ENCODE results near the gene SCN2A. TPM values are rescaled to one million over a fixed set of nuclear protein-coding genes. Genes with fewer than 3 reads are reported as not detected.
A peak's percentile ranks its signal among the peaks of the same experiment; 100 is the strongest.

Gene SCN2A
- total and polyA plus RNA-seq, 2 donors (not counting 3 experiments of a cell fraction or from before 2014, with no cell fraction given): not detected

DNA sequence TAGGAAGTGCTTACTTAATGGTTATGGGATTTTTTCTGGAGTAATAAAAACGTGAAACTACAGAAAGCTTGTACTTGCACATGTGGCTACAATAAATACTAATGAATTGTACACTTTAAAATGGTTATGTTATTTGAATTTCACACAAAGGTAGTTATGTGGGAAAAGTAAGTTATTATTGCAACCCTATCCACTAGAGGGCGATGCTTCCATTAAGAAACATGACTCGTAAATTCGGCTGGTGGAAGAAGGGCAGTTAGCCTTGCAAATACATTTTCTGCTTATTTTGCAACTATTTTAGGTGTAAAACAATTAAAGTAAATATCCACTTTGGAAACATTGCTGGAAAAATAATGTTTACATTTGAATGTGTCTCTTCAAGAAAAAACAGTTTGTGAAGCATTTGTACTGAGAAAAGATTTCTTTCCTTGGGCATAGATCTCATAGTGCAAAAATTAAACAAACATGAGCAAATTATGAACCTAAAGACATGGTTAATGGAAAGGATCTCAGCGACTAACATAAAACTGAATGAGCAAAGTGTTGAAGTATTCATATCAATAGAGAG is 162.2 kb downstream of the SCN2A start:
- CTCF ChIA-PET: interaction anchor here (1.1 to 2.1 kb wide), 5 partner anchors 10 to 473 kb away, joined by 3 to 48 read pairs (median 7); no protein-coding TSS in a partner anchor

DNA sequence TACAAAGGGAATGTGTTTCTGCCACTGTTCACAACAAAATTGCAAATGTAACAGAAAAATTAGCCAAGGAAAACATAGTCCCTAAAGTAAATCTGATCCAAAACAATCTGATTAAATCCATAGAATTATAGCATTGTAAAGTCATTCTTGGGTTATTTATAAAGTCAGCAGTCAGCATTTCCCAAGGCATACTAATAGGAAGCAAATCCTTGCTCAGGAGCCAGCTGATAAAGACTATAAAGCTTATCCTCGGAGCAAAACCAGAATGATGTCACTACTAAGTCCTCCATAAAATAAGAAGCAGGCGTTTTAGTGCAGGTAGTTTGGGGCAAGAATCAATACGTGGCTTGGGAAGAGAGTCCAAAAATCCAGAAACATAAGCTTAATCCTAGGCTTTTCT is 162.9 kb downstream of the SCN2A start:
- Histone ChIP-seq H3K9ac (replicated peaks; ENCODE audit: extremely low read depth, insufficient read depth, low read length) (no peak overlapping the region), H3K27me3 (ENCODE audit: control insufficient read depth in 2 of 2, insufficient read depth in 2 of 2, low read length in 2 of 2) (peaks cover 22 to 30% of the 10 kb centered on the region in 2 experiments), H4K20me1 (replicated peaks; ENCODE audit: control insufficient read depth, extremely low read depth, insufficient read depth, low read length) (no peaks in the 10 kb centered on the region), H3K79me2 (ENCODE audit: control insufficient read depth, insufficient read depth, low read length) (no peaks in the 10 kb centered on the region), H3K36me3 (ENCODE audit: control insufficient read depth in 2 of 2, extremely low read depth in 1 of 2, insufficient read depth in 2 of 2, low read length in 2 of 2) (no peaks in the 10 kb centered on the region), H3K9me3 (replicated peaks; ENCODE audit: control insufficient read depth, insufficient read depth, low read length) (no peaks in the 10 kb centered on the region), H3K27ac (ENCODE audit: insufficient read depth, low read depth, low read length) (no peak overlapping the region), H3K4me1 (ENCODE audit: control insufficient read depth, extremely low read depth, insufficient read depth, low read length) (no peaks in the 10 kb centered on the region), H3K4me2 (ENCODE audit: insufficient read depth, low read length) (no peak overlapping the region), H3K4me3 (replicated peaks in 1 of 3; ENCODE audit: insufficient read depth in 1 of 3, low read depth in 1 of 3, low read length in 3 of 3) (no peak overlapping the region), H2AFZ (ENCODE audit: low read depth, low read length) (no peak overlapping the region), H3K9me1 (replicated peaks; ENCODE audit: control insufficient read depth, extremely low read depth, insufficient read depth, low read length) (no peaks in the 10 kb centered on the region)
- POLR2A ChIA-PET: no interaction called here
- no TSS peak for BruUV-seq (replicated peaks)
- intact Hi-C loops (cut with micrococcal nuclease) (loop anchor here (2.0 to 5.0 kb wide), 2 partner anchors 163 to 410 kb away; partner anchors contain the start of gene SCN2A), dilution Hi-C loops (cut with MboI; ENCODE audit: extremely low pct_ligation_motif_present, low sequenced_read_pairs) (no loop called here)
- no peak for TF ChIP-seq MYC (IDR thresholded peaks at IDR 0.05; ENCODE audit: low read depth, low read length)
- TF ChIP-seq, protein P1, sequence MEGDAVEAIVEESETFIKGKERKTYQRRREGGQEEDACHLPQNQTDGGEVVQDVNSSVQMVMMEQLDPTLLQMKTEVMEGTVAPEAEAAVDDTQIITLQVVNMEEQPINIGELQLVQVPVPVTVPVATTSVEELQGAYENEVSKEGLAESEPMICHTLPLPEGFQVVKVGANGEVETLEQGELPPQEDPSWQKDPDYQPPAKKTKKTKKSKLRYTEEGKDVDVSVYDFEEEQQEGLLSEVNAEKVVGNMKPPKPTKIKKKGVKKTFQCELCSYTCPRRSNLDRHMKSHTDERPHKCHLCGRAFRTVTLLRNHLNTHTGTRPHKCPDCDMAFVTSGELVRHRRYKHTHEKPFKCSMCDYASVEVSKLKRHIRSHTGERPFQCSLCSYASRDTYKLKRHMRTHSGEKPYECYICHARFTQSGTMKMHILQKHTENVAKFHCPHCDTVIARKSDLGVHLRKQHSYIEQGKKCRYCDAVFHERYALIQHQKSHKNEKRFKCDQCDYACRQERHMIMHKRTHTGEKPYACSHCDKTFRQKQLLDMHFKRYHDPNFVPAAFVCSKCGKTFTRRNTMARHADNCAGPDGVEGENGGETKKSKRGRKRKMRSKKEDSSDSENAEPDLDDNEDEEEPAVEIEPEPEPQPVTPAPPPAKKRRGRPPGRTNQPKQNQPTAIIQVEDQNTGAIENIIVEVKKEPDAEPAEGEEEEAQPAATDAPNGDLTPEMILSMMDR (IDR thresholded peaks at IDR 0.05; ENCODE audit: extremely low read depth in 1 of 2, insufficient read depth in 1 of 2, low read depth in 1 of 2, low read length in 2 of 2): no peak
- DNase-seq (ENCODE audit: low read depth, low spot score) (peak; percentile 46), FAIRE-seq (no peak)
- CTCF ChIA-PET: interaction anchor here (0.6 to 2.5 kb wide), 10 partner anchors 11 to 726 kb away, joined by 3 to 48 read pairs (median 6); partner anchors contain the start of gene SCN1A

More for the DNA sequence above, 162.2 kb downstream of the SCN2A start:
- no TSS peak for BruUV-seq (replicated peaks)
- Histone ChIP-seq H3K27me3 (ENCODE audit: control insufficient read depth in 2 of 2, insufficient read depth in 2 of 2, low read length in 2 of 2) (peaks cover 22 to 30% of the 10 kb centered on the region in 2 experiments), H3K9me3 (replicated peaks; ENCODE audit: control insufficient read depth, insufficient read depth, low read length) (no peaks in the 10 kb centered on the region), H3K4me2 (ENCODE audit: insufficient read depth, low read length) (no peak overlapping the region), H3K9me1 (replicated peaks; ENCODE audit: control insufficient read depth, extremely low read depth, insufficient read depth, low read length) (no peaks in the 10 kb centered on the region), H3K4me1 (ENCODE audit: control insufficient read depth, extremely low read depth, insufficient read depth, low read length) (no peaks in the 10 kb centered on the region), H2AFZ (ENCODE audit: low read depth, low read length) (no peak overlapping the region), H4K20me1 (replicated peaks; ENCODE audit: control insufficient read depth, extremely low read depth, insufficient read depth, low read length) (no peaks in the 10 kb centered on the region), H3K27ac (ENCODE audit: insufficient read depth, low read depth, low read length) (no peak overlapping the region), H3K4me3 (replicated peaks in 1 of 3; ENCODE audit: insufficient read depth in 1 of 3, low read depth in 1 of 3, low read length in 3 of 3) (no peak overlapping the region), H3K36me3 (ENCODE audit: control insufficient read depth in 2 of 2, extremely low read depth in 1 of 2, insufficient read depth in 2 of 2, low read length in 2 of 2) (no peaks in the 10 kb centered on the region), H3K9ac (replicated peaks; ENCODE audit: extremely low read depth, insufficient read depth, low read length) (no peak overlapping the region), H3K79me2 (ENCODE audit: control insufficient read depth, insufficient read depth, low read length) (no peaks in the 10 kb centered on the region)
- peak; percentile 52 for FAIRE-seq
- intact Hi-C loops (cut with micrococcal nuclease): loop anchor here (1.0 to 5.0 kb wide), 6 partner anchors 297 to 727 kb away; partner anchors contain the start of genes SCN1A and TTC21B
- no peak for TF ChIP-seq MYC (IDR thresholded peaks at IDR 0.05; ENCODE audit: low read depth, low read length)
- TF ChIP-seq, protein P1 (IDR thresholded peaks at IDR 0.05; ENCODE audit: extremely low read depth in 1 of 2, insufficient read depth in 1 of 2, low read depth in 1 of 2, low read length in 2 of 2): peak; percentile 43 to 46
- peak; percentile 77 for DNase-seq (ENCODE audit: low read depth, low spot score)
- POLR2A ChIA-PET: no interaction called here
- dilution Hi-C loops (cut with MboI; ENCODE audit: extremely low pct_ligation_motif_present, low sequenced_read_pairs): no loop called here
